GM23248 (cell line): ENCODE data around the gene H1-8. TPM values are rescaled to one million over a fixed set of nuclear protein-coding genes. Genes with fewer than 3 reads are reported as not detected.
"Not testable (repeated sequence)": the region's sequence is repeated elsewhere in the genome, so short reads cannot be mapped to it uniquely, and the experiment has no call there.

Experiments used
- DNase-seq: peaks from one replicate; pipeline ENCODE4 v3.0.0-alpha.2; 2015
- H2AFZ ChIP-seq: fragments of 200-600 bp; sonication (generic); 2 replicates; pipeline ENCODE4 v1.6.1; 2016; ENCODE audit warnings: antibody characterized with exemption
- H3F3A ChIP-seq: fragments of 200-600 bp; sonication (generic); 2 replicates; pipeline ENCODE4 v1.6.1; 2016; ENCODE audit warnings: mild to moderate bottlenecking, antibody characterized with exemption, mixed run types; ENCODE audit not compliant: insufficient read depth
- H3K27ac ChIP-seq: fragments of 200-600 bp; sonication (generic); 2 replicates; pipeline ENCODE4 v1.5.1; 2016; ENCODE audit warnings: mild to moderate bottlenecking
- H3K27me3 ChIP-seq: fragments of 200-600 bp; sonication (generic); replicated peaks from 2 replicates; pipeline ENCODE4 v1.6.1; 2016; ENCODE audit warnings: mild to moderate bottlenecking; ENCODE audit not compliant: insufficient read depth
- H3K36me3 ChIP-seq: fragments of 200-600 bp; sonication (generic); 2 replicates; pipeline ENCODE4 v1.6.1; 2016; ENCODE audit warnings: low read depth, mild to moderate bottlenecking
- H3K4me1 ChIP-seq: fragments of 200-600 bp; sonication (generic); 2 replicates; pipeline ENCODE4 v1.6.1; 2016; ENCODE audit warnings: mild to moderate bottlenecking; ENCODE audit not compliant: insufficient read depth
- H3K4me2 ChIP-seq: fragments of 200-600 bp; sonication (generic); one replicate; pipeline ENCODE4 v1.6.1; 2016; ENCODE audit warnings: mild to moderate bottlenecking; ENCODE audit not compliant: unreplicated experiment
- H3K4me3 ChIP-seq: fragments of 200-600 bp; sonication (generic); 2 replicates; pipeline ENCODE4 v1.5.1; 2016; ENCODE audit warnings: mild to moderate bottlenecking
- H3K79me2 ChIP-seq: fragments of 200-600 bp; sonication (generic); 2 replicates; pipeline ENCODE4 v1.6.1; 2016; ENCODE audit warnings: mild to moderate bottlenecking; ENCODE audit not compliant: insufficient read depth
- H3K9ac ChIP-seq: fragments of 200-600 bp; sonication (generic); 2 replicates; pipeline ENCODE4 v1.6.1; 2016; ENCODE audit warnings: mild to moderate bottlenecking
- H3K9me2 ChIP-seq: fragments of 200-600 bp; sonication (generic); 2 replicates; pipeline ENCODE4 v1.6.1; 2016; ENCODE audit warnings: mixed run types, mild to moderate bottlenecking, moderate library complexity; ENCODE audit not compliant: insufficient read depth
- H3K9me3 ChIP-seq: fragments of 200-600 bp; sonication (generic); one replicate; pipeline ENCODE4 v1.6.1; 2017; ENCODE audit warnings: low read depth
- H4K20me1 ChIP-seq: fragments of 200-600 bp; sonication (generic); 2 replicates; pipeline ENCODE4 v1.6.0; 2016; ENCODE audit not compliant: insufficient read depth
- EZH2 ChIP-seq: fragments of 200-600 bp; sonication (generic); IDR thresholded peaks from 2 replicates; pipeline ENCODE4 v1.6.1; 2018; ENCODE audit warnings: antibody characterized with exemption, mild to moderate bottlenecking; ENCODE audit not compliant: insufficient read depth, poor library complexity, severe bottlenecking
- EZH2phosphoT487 ChIP-seq: fragments of 200-600 bp; sonication (generic); IDR thresholded peaks from 2 replicates; pipeline ENCODE4 v1.6.1; 2018; ENCODE audit warnings: antibody characterized with exemption, moderate library complexity, mild to moderate bottlenecking, low read depth; ENCODE audit not compliant: insufficient read depth
- WGBS, 2 experiments: methylation state at CpG; one replicate each; pipeline ENCODE4 v1.1.6; 2015 to 2017; ENCODE audit warnings: low lambda C conversion rate in 2 of 2, low coverage in 1 of 2; ENCODE audit errors: missing lambda C conversion rate in 2 of 2; 5-methylcytosine and 5-hydroxymethylcytosine counted together
- in situ Hi-C: fragments of 300-500 bp; cut with MboI; formaldehyde crosslinking; loops from 2 replicates; pipeline ENCODE4 v1.15.0; 2020
- polyA plus RNA-seq: library from polyadenylated mRNA; unstranded; fragments of >200 nt; fragmentation: Nextera tagmentation; extraction: Ambion mirVana; gene quantifications from 2 replicates; pipeline ENCODE4 v1.2.1, GENCODE V29; 2016
- total RNA-seq: library from RNA; depleted of rRNA; stranded (reverse); fragments of >200 nt; shearing (Covaris generic); gene quantifications from 2 replicates; pipeline ENCODE4 v1.2.3, GENCODE V29; 2014

The H1-8 gene
- total and polyA plus RNA-seq, 2 experiments from 2014 or later, result not detected

GRCh38 chr3:129515821-129516432 lies 27.0 kb upstream of the H1-8 start:
- in situ Hi-C loops, result not testable (repeated sequence)

GRCh38 chr3:129517516-129517915 lies 25.5 kb upstream of the H1-8 start:
- in situ Hi-C loops, result no loop called here
- TF ChIP-seq EZH2phosphoT487, result no peak
- TF ChIP-seq EZH2, result no peak
- Histone ChIP-seq H3K27ac (no peak overlapping the region), H4K20me1 (no peaks in the 10 kb centered on the region), H3K4me1 (no peaks in the 10 kb centered on the region), H3K4me2 (no peak overlapping the region), H3K9me3 (no peaks in the 10 kb centered on the region), H3K27me3 (no peaks in the 10 kb centered on the region), H2AFZ (no peak overlapping the region), H3F3A (no peaks in the 10 kb centered on the region), H3K79me2 (no peaks in the 10 kb centered on the region), H3K4me3 (no peak overlapping the region), H3K36me3 (no peaks in the 10 kb centered on the region), H3K9me2 (no peaks in the 10 kb centered on the region), H3K9ac (no peak overlapping the region)
- WGBS, 2 experiments, result 82 to 83% methylated on average over 7 of the region's 7 CpGs
- DNase-seq, result no peak

More at GRCh38 chr3:129515821-129516432, 27.0 kb upstream of the H1-8 start:
- H3F3A ChIP-seq, H3K27ac ChIP-seq, H2AFZ ChIP-seq, H3K4me2 ChIP-seq, H4K20me1 ChIP-seq, DNase-seq, H3K79me2 ChIP-seq, H3K9ac ChIP-seq, H3K36me3 ChIP-seq, H3K27me3 ChIP-seq, H3K4me3 ChIP-seq, H3K9me3 ChIP-seq, H3K9me2 ChIP-seq, H3K4me1 ChIP-seq: not testable (repeated sequence)
- WGBS, 2 experiments, result 87 to 92% methylated on average over 7 of the region's 7 CpGs

GRCh38 chr3:129518038-129518561 lies 24.9 kb upstream of the H1-8 start:
- no peaks in the 10 kb centered on the region for H3K9me3 ChIP-seq
- no peaks in the 10 kb centered on the region for H4K20me1 ChIP-seq
- no peak overlapping the region for H3K27ac ChIP-seq
- H3K4me2 ChIP-seq, result no peak overlapping the region
- H3K4me1 ChIP-seq, result no peaks in the 10 kb centered on the region
- H2AFZ ChIP-seq, result no peak overlapping the region
- WGBS, 2 experiments, result 84% methylated on average over 8 of the region's 8 CpGs
- no peaks in the 10 kb centered on the region for H3K9me2 ChIP-seq
- H3K79me2 ChIP-seq, result no peaks in the 10 kb centered on the region
- in situ Hi-C loops, result no loop called here
- no peak overlapping the region for H3K4me3 ChIP-seq
- no peaks in the 10 kb centered on the region for H3K36me3 ChIP-seq
- no peak for DNase-seq
- TF ChIP-seq EZH2phosphoT487 (no peak), EZH2 (no peak)
- H3F3A ChIP-seq, result no peaks in the 10 kb centered on the region
- H3K27me3 ChIP-seq, result no peaks in the 10 kb centered on the region
- no peak overlapping the region for H3K9ac ChIP-seq

- Histone ChIP-seq H3K9me2 (no peaks in the 10 kb centered on the region), H2AFZ (no peak overlapping the region), H3K4me1 (no peaks in the 10 kb centered on the region), H3K27me3 (no peaks in the 10 kb centered on the region), H3K9me3 (no peaks in the 10 kb centered on the region), H3K9ac (no peak overlapping the region), H3K79me2 (no peaks in the 10 kb centered on the region), H3K4me3 (no peak overlapping the region), H3K27ac (no peak overlapping the region), H3F3A (no peaks in the 10 kb centered on the region), H4K20me1 (no peaks in the 10 kb centered on the region), H3K36me3 (no peaks in the 10 kb centered on the region), H3K4me2 (no peak overlapping the region)
- DNase-seq, result no peak
- in situ Hi-C loops, result no loop called here
- TF ChIP-seq EZH2phosphoT487 (no peak), EZH2 (no peak)
- 97 to 98% methylated on average over 8 of the region's 8 CpGs for WGBS, 2 experiments
These were observed 24.4 kb upstream of the H1-8 start for GRCh38 chr3:129518581-129518980.
